ENCODE results near the gene PEX1.
A peak's percentile ranks its signal among the peaks of the same experiment; 100 is the strongest.
"Not testable (repeated sequence)": the region's sequence is repeated elsewhere in the genome, so short reads cannot be mapped to it uniquely, and the experiment has no call there.

The PEX1 gene

DNA sequence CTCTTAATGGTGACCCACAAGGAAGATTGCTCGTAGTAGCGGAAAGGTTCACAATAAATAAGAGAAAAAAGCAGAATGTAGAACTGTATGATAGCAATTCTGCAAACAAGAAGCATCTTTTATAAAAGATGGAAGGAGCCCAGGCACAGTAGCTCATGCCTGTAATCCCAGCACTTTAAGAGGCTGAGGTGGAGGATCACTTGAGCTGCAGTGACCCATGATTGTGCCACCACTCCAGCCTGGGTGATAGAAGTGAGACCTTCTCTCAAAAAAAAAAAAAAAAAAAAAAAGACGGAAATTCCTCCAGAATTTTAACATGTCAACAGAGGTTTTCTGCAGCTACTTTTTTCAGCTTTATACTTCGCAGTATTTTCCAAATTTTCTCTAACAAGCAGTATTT, 67.8 kb downstream of the PEX1 start:
- DNase-seq (ENCODE audit: low spot score): no peak

DNA sequence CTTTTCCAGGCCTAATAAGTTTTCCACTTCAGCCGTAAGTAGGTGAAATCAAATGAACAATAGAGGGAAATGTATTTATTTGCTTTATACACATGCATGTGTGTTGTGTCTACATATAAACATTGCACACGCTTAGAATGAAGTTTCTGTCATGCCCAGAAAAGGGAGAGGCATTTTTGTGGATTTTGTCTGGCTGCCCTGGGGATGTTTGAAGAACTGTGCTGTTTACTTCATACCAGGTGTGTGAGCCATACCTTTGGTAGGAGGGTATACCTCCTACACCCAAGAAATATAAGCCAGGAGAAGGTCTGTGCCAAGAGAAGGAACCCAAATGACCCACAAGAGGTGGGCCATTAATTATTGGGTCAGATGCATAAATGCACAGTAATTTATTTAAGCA, 68.2 kb downstream of the PEX1 start:
- DNase-seq (ENCODE audit: low spot score): no peak

DNA sequence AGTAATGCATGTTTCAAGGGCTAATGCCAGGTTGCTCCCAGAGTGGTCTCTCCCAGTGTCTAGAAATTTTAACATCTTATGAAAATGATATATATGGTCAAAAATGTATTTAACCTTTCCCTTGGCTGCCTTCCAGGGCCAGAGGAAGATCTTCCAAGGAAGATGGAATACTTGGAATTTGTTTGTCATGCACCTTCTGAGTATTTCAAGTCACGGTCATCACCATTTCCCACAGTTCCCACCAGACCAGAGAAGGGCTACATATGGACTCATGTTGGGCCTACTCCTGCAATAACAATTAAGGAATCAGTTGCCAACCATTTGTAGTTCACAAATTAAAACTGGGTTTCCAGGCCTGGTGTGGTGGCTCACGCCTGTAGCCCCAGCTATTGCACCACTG, 72.1 kb downstream of the PEX1 start:
- DNase-seq (ENCODE audit: low spot score): no peak

DNA sequence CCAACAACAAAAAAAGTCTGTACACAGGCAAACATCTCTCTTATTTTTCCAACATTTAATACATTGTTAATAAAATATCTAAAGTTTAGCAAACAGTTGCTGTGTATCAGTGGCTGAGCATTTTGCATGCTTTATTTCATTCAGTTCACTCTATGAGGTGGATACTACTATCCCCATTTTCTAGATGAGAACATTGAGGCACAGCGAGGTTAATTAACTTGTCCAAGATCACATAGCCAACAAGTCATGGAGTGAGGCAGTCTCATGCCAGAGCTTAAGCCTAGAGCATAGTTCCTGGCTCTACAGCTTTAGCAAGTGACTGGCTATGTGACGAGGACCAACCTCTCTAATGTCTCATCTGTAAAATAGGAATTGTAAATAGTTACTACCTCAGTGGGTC, 76.7 kb downstream of the PEX1 start:
- DNase-seq (ENCODE audit: low spot score): no peak

DNA sequence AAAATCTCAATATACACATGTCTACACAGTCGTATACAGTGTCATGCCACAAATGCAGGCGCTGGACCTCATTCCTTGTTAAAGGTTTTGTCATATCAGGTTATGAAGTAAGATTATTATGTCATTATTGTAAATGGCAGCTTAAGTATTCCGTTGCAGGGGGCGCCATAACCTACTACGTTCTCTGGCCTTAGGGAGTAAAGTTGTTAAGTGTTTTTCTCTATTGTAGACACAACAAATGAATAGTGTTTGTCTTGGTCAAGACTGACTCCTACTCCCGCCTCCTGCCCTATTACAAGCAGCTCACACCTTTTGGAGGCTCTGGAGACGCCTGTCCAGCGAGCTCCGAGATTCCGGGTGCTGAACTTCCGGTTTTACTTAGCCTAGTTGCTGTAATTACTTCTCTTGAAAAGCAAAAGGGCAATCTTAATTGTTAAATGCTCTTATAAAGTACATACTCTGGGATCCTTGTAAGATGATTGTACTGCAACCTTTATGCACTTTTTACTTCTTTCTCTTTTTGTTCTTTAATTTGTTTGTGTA, 80.0 kb downstream of the PEX1 start:
- DNase-seq (ENCODE audit: low spot score): peak; percentile 47

DNA sequence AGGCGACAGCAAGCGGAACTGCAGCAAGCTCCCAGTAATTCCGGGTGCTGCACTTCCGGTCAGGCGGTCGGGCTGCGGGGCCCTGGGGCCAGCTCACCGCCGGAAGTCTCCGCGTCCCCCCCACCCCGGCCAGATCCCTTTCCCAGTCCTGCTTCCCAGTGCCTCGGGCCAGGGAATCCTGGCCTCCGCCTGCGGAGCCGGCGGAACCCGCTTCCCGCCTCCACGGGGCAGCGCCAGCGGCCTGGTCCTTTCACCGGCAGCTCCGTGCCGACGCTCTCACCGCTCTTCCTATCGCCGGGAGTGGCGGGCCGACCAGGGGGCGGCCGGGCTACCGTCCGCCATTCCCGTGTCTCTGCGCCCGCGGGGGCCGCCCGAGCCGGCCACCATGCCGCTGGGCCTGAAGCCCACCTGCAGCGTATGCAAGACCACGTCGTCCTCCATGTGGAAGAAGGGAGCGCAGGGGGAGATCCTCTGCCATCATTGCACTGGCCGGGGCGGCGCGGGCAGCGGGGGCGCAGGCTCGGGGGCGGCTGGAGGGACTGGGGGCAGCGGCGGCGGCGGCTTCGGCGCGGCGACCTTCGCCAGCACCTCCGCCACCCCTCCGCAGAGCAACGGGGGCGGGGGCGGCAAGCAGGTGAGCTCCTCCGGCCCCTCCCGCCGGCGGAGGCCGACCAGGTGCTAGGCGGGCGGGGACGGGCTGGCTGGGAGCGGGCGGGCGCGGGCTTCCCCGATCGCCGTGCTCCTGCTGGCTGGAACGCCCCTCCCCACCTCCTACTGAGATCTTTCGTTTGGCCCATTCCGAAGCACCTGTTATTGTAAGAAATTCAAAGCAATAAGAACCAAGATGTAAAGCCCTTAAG, 80.7 kb downstream of the PEX1 start, which contains the start of gene GATAD1:
Gene GATAD1 (plus strand): TSS at position 138 of the 860 bp plus-strand sequence. CDS start 248 bp downstream, at position 386.
- peak; percentile 86 for DNase-seq (ENCODE audit: low spot score)

DNA sequence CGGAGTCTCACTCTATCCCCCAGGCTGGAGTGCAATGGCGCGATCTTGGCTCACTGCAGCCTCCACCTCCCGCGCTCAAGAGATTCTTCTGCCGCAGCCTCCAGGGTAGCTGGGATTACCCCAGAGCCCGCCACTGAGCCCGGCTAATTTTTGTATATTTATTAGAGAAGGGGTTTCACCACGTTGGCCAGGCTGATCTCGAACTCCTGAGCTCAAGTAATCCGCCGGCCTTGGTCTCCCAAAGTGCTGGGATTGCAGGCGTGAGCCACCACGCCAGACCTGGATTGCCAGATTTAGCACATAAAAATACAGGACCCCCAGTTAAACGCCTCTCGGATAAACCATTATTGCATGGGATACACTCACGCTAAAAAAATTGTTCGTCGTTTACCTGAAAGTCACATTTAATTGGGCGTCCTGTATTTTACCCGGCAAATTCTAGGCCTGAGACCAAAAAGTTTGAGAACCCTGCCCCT, 81.4 kb downstream of the PEX1 start:
- DNase-seq (ENCODE audit: low spot score): no peak

DNA sequence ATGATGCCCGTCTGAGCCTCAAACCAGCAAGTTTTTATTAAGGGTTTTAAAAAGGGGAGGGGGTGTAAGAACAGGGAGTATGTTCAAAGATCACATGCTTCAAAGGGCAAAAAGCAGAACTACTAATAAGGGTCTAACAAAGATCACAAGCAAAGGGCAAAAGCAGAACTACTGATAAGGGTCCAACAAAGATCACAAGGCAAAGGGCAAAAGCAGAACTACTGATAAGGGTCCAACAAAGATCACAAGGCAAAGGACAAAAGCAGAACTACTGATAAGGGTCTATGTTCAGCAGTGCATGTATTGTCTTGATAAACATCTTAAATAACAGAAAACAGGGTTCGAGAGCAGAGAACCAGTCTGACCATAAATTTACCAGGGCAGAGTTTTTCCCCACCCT, 85.6 kb downstream of the PEX1 start:
- DNase-seq (ENCODE audit: low spot score): not testable (repeated sequence)

DNA sequence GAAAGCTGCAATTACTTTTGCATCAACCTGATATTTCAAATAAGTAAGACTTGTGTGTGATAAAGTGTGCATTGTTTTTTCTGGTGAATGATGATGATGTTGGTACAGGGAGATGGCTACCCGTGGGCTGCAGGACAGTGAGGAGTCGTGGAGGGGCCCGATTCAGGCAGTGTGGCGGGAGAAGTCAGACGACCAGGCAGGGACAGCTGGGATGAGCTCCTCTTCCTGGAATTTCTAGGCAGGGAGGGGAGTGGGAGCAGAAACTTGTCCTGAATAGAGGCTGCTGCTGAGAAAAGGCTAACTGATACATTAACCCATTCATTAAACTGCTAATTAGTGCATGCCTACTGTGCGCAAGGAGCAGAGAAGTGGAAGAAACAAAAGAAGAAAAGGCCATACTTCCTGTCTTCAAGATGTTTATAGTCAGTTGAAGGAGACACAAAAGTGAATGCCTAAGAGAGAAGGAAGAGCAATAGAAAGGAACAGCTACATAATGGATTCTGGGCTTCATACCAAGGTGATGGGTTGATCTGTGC, 90.3 kb downstream of the PEX1 start:
- no peak for DNase-seq (ENCODE audit: low spot score)

Data from CD4-positive, alpha-beta T cell treated with Interleukin-6 at 100 ng/mL for 8 hours (primary cell).